ENCODE results near the gene GLYAT.

- TF ChIP-seq, protein P1, sequence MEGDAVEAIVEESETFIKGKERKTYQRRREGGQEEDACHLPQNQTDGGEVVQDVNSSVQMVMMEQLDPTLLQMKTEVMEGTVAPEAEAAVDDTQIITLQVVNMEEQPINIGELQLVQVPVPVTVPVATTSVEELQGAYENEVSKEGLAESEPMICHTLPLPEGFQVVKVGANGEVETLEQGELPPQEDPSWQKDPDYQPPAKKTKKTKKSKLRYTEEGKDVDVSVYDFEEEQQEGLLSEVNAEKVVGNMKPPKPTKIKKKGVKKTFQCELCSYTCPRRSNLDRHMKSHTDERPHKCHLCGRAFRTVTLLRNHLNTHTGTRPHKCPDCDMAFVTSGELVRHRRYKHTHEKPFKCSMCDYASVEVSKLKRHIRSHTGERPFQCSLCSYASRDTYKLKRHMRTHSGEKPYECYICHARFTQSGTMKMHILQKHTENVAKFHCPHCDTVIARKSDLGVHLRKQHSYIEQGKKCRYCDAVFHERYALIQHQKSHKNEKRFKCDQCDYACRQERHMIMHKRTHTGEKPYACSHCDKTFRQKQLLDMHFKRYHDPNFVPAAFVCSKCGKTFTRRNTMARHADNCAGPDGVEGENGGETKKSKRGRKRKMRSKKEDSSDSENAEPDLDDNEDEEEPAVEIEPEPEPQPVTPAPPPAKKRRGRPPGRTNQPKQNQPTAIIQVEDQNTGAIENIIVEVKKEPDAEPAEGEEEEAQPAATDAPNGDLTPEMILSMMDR (IDR thresholded peaks at IDR 0.05; ENCODE audit: low read depth, low read length), result no peak
- TF ChIP-seq EZH2phosphoT487 (IDR thresholded peaks at IDR 0.05; ENCODE audit: low read depth), result no peak
Observed at GRCh38 chr11:58742140-58742539, 10.4 kb upstream of the GLYAT start.
